Ascending aorta (tissue), 2 donors: Measurements from ENCODE around the gene ZNF385C. TPM values are rescaled to one million over a fixed set of nuclear protein-coding genes. Genes with fewer than 3 reads are reported as not detected.

ENCODE experiments used
- DNase-seq, 2 donors: peaks; one replicate each; pipeline ENCODE4 v3.0.0-alpha.2; 2019; ENCODE audit warnings: low spot score in 2 of 2
- H3K27ac ChIP-seq, 2 donors: fragments of 200-600 bp; sonication (generic); one replicate each; pipeline ENCODE4 v1.5.1; 2016 to 2017; ENCODE audit warnings: mild to moderate bottlenecking in 1 of 2
- H3K27me3 ChIP-seq: fragments of 200-600 bp; sonication (generic); one replicate; pipeline ENCODE4 v1.5.1; 2017
- H3K36me3 ChIP-seq, 2 donors: fragments of 200-600 bp; sonication (generic); one replicate each; pipeline ENCODE4 v1.5.1; 2016
- H3K4me1 ChIP-seq, 2 donors: fragments of 200-600 bp; sonication (generic); one replicate each; pipeline ENCODE4 v1.5.1; 2016 to 2017; ENCODE audit warnings: mild to moderate bottlenecking in 1 of 2
- H3K4me3 ChIP-seq, 2 donors: fragments of 200-600 bp; sonication (generic); one replicate each; pipeline ENCODE4 v1.5.1; 2016 to 2017; ENCODE audit warnings: mild to moderate bottlenecking in 1 of 2
- H3K9me3 ChIP-seq, 2 donors: fragments of 200-600 bp; sonication (generic); one replicate each; pipeline ENCODE4 v1.5.1; 2016
- CTCF ChIP-seq, 3 experiments: fragments of 200-600 bp in 2 of 3; fragments of 450-650 bp in 1 of 3; sonication (generic) in 2 of 3; IDR thresholded peaks; one replicate each; pipeline ENCODE4 v1.5.1; 2016 to 2019; ENCODE audit warnings: antibody characterized with exemption in 3 of 3, mild to moderate bottlenecking in 1 of 3, moderate library complexity in 1 of 3
- intact Hi-C: fragments of 100-400 bp; cut with DNase I; formaldehyde crosslinking; loops from one replicate; pipeline ENCODE4 v1.15.1; 2023
- total RNA-seq: library from RNA; depleted of rRNA; stranded (reverse); fragments of >200 nt; gene quantifications from one replicate; pipeline ENCODE4 v1.1.0, GENCODE V29; 2016

Gene ZNF385C
- total RNA-seq, 1 donor from 2014 or later, result not detected

- no peaks in the 10 kb centered on the region for H3K4me1 ChIP-seq
Measured at GRCh38 chr17:42088736-42089135, 9.5 kb downstream of the ZNF385C start.

GRCh38 chr17:42087736-42088705 is 10.3 kb downstream of the ZNF385C start:
- H3K4me3 ChIP-seq, result no peak overlapping the region
- no peak for DNase-seq

More at GRCh38 chr17:42088736-42089135, 9.5 kb downstream of the ZNF385C start:
- no peak overlapping the region for H3K4me3 ChIP-seq
- no peak overlapping the region for H3K27ac ChIP-seq
- H3K36me3 ChIP-seq, result no peaks in the 10 kb centered on the region
- no peaks in the 10 kb centered on the region for H3K9me3 ChIP-seq
- intact Hi-C loops, result no loop called here
- DNase-seq, result no peak
- H3K27me3 ChIP-seq, result no peaks in the 10 kb centered on the region
- TF ChIP-seq CTCF (IDR thresholded peaks at IDR 0.05), result no peak

GRCh38 chr17:42087042-42087701 is 11.1 kb downstream of the ZNF385C start:
- Histone ChIP-seq H3K9me3 (no peaks in the 10 kb centered on the region), H3K4me1 (no peaks in the 10 kb centered on the region), H3K36me3 (no peaks in the 10 kb centered on the region), H3K4me3 (no peak overlapping the region), H3K27ac (no peak overlapping the region), H3K27me3 (no peaks in the 10 kb centered on the region)
- DNase-seq, result no peak
- no peak for TF ChIP-seq CTCF (IDR thresholded peaks at IDR 0.05)
- intact Hi-C loops, result no loop called here

More at GRCh38 chr17:42087736-42088705, 10.3 kb downstream of the ZNF385C start:
- H3K4me1 ChIP-seq, result no peaks in the 10 kb centered on the region
- intact Hi-C loops, result no loop called here
- no peak overlapping the region for H3K27ac ChIP-seq
- no peaks in the 10 kb centered on the region for H3K27me3 ChIP-seq
- TF ChIP-seq CTCF (IDR thresholded peaks at IDR 0.05), result no peak
- H3K9me3 ChIP-seq, result no peaks in the 10 kb centered on the region
- H3K36me3 ChIP-seq, result no peaks in the 10 kb centered on the region

GRCh38 chr17:42081516-42082129 is 16.6 kb downstream of the ZNF385C start:
- DNase-seq, result no peak
- Histone ChIP-seq H3K9me3 (no peaks in the 10 kb centered on the region), H3K27ac (no peak overlapping the region), H3K4me3 (no peak overlapping the region), H3K27me3 (no peaks in the 10 kb centered on the region), H3K4me1 (no peaks in the 10 kb centered on the region), H3K36me3 (no peaks in the 10 kb centered on the region)
- intact Hi-C loops, result no loop called here
- TF ChIP-seq CTCF (IDR thresholded peaks at IDR 0.05), result no peak

GRCh38 chr17:42079541-42079940 is 18.7 kb downstream of the ZNF385C start:
- Histone ChIP-seq H3K4me1 (no peaks in the 10 kb centered on the region), H3K36me3 (no peaks in the 10 kb centered on the region), H3K27ac (no peak overlapping the region), H3K9me3 (no peaks in the 10 kb centered on the region), H3K27me3 (no peaks in the 10 kb centered on the region), H3K4me3 (no peak overlapping the region)
- no peak for TF ChIP-seq CTCF (IDR thresholded peaks at IDR 0.05)
- DNase-seq, result no peak
- intact Hi-C loops, result no loop called here
